HG03039 (cell line): Measurements from ENCODE around the gene SPOUT1.
"Not testable (repeated sequence)": the region's sequence is repeated elsewhere in the genome, so short reads cannot be mapped to it uniquely, and the experiment has no call there.

Experiments used
- ATAC-seq: cut with Tn5 transposase; IDR thresholded peaks from one replicate; pipeline ENCODE4 v1.9.1; 2021; ENCODE audit warnings: mild to moderate bottlenecking, moderate library complexity; ENCODE audit not compliant: unreplicated experiment

Gene SPOUT1

GRCh38 chr9:128818099-128818838 lies 11.3 kb downstream of the SPOUT1 start, which contains the start of gene ENDOG:
TSS of gene ENDOG (plus strand) at chr9:128818500. CDS start at chr9:128818685, 185 bp downstream.
- peak; percentile 88 for ATAC-seq

- ATAC-seq = no peak
These were observed 18.7 kb downstream of the SPOUT1 start for GRCh38 chr9:128810873-128811272.

DNA sequence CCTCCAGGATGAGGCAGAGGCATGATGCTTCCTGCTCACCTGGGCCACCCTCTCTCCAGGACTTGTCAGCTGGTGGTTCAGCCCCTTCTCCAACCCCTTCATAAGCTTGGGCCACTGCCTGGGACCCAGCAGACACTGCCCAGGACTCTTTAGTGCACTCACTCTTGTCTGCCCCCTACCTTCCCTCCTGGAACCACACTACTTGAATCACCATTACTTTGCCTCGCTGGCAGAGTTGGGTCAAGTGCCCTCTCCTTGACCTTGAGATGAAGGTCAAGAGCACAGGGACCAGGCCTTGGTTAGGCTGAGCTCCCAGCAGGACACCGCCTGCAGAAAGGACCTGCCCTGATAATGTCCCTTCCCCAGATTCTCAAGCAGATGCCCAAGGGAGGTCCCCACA lies 19.8 kb downstream of the SPOUT1 start:
- ATAC-seq = no peak

DNA sequence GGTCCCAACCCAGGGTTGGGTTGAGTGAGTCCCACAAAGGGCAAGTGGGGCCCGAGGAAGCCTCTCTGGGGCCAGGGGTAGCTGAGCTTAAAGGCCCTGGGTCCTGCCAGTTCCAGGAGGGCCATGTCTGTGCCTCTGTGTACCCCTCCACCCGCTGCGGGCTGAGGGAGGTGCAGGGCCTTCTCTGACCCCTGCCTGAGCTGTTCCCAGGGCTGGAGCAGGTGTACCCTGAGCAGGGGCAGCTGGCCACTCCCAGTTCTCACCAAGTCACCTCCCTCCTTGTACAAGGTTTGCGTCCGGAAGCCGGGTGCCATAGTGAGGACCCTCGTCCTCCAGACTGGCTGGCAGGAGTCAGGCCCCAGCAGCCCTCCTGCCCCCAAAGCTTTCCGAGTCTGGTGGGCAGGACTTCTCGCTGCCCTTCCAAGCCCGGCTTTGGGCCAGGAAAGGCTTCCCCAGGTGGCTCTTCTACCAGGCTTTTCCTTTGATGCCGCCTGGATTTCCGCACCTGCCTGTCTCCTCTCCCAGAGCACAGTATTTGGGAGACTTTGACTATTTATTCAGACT lies 20.5 kb downstream of the SPOUT1 start:
- no peak for ATAC-seq

DNA sequence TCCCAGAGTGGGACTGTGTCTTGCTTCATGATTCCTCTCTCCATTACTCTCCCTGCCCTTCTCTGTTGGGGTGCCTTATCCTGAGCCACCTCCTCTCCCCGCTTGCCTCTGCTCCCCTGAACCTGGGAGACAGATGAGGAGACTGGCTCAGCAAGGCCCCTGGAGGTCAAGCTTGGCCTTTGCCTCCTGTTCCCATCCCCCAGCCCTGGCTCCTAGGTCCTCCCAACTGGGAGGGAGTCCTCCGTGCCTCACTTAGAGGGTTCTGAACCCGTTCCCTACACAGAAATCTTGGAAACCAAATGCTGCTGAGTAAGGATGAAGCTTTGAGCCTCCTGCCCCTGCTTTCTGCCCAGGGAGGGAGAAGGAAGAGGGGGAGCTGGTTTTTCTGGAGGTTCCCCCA lies 21.1 kb downstream of the SPOUT1 start:
- ATAC-seq = no peak

GRCh38 chr9:128807827-128808226 lies 21.8 kb downstream of the SPOUT1 start:
- ATAC-seq = no peak

- no peak for ATAC-seq
These were observed 23.9 kb downstream of the SPOUT1 start for GRCh38 chr9:128805661-128806060.

GRCh38 chr9:128802482-128802881 lies 27.1 kb downstream of the SPOUT1 start:
- ATAC-seq = no peak

DNA sequence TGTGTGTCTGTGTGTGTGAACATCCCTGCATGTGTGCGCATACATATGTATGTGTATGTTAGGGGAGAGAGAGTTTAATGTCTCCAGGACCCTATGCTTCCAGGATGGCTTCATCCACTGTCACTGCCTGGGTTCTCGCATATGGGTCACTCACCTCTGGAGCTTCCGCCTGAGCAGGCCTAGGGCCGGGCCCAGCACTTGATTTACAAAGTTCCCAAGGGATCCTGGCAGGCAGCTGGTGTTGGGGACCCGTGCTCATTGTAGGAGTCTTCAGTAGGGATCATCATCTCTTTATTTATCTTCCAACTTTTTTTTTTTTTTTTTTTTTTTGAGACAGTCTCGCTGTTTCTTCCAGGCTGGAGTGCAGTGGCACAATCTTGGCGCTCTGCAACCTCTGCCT lies 29.5 kb downstream of the SPOUT1 start:
- ATAC-seq = no peak

DNA sequence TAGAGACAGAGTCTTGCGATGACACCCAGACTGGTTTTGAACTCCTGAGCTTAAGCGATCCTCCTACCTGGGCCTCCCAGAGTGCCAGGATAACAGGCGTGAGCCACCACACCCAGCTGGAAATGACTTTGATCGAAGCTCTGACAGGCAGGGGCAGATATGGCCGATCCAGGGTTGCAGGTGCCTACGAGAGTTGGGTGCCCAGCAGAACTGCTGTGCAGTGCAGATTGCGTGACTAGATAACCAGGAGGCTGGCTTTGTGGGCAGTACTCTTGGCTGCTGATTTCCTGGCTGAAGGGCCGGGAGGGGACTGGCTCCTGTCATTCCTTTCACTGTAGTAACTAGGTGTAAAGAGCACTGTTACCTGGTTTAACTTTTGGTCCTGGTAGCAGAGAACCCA lies 30.7 kb downstream of the SPOUT1 start:
- no peak for ATAC-seq

- not testable (repeated sequence) for ATAC-seq
These were observed 34.6 kb downstream of the SPOUT1 start for GRCh38 chr9:128794961-128795360.

- no peak for ATAC-seq
These were observed 36.5 kb downstream of the SPOUT1 start for GRCh38 chr9:128792978-128793686.

GRCh38 chr9:128792134-128792533 lies 37.5 kb downstream of the SPOUT1 start:
- no peak for ATAC-seq

GRCh38 chr9:128790536-128790935 lies 39.1 kb downstream of the SPOUT1 start:
- no peak for ATAC-seq

DNA sequence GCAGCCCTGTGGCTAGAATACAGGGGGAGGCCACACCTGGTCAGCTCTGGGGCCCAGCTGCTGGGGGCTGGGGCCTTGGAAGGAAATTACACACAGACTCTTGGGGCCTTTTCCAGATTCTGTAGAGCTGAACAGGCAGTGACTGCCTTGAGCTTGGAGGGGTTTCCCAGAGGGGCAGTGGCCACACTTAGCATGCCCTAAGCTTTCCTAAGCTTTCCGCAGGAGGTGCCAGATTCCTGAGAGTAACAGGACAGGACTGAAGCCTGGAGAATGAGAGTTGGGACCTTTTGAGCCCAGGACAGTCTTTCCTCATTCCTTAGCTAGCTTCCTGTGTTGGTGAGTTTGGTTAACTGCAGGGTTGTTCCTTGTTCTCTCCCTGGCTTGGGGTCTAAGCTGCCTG lies 41.1 kb downstream of the SPOUT1 start:
- ATAC-seq = no peak

- no peak for ATAC-seq
These were observed 41.9 kb downstream of the SPOUT1 start for GRCh38 chr9:128787659-128788058.

- ATAC-seq = peak; percentile 81
These were observed 42.7 kb downstream of the SPOUT1 start, which contains the start of gene TBC1D13 for GRCh38 chr9:128786681-128787601. TSS of gene TBC1D13 (plus strand) at chr9:128787253. CDS start at chr9:128787354, 101 bp downstream.

- no peak for ATAC-seq
These were observed 44.2 kb downstream of the SPOUT1 start for GRCh38 chr9:128785427-128785826.

DNA sequence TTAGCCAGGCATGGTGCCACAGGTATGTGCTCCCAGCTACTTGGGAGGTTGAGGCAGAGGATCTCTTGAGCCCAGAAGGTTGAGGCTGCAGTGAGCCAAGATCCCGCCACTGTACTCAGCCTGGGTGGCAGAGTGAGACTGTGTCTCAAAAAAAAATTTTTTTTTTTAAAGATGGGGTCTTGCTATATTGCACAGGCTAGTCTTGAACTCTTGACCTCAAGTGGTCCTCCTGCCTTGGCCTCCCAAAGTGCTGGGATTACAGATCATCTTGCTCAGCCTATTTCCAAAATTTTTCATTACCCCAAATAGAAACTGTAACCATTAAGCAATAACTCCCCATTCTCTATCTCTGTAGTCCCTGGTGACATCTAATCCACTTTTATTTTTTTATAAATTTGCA lies 46.9 kb downstream of the SPOUT1 start:
- ATAC-seq = no peak

- no peak for ATAC-seq
These were observed 48.2 kb downstream of the SPOUT1 start for GRCh38 chr9:128781187-128782070.
